Measurements from ENCODE around the gene GIGYF2. TPM values are rescaled to one million over a fixed set of nuclear protein-coding genes. Genes with fewer than 3 reads are reported as not detected.

The GIGYF2 gene
- polyA plus RNA-seq, 2 of the 4 experiments (the other 2 are of a cell fraction), result 31.2 to 46.3 TPM

GRCh38 chr2:232697807-232698110 is 628 bp downstream of the GIGYF2 start:
- no peak for FAIRE-seq
- Histone ChIP-seq H3K27ac (peak overlapping the region; percentile 93 to 97), H3K4me1 (peaks cover 29% of the 10 kb centered on the region), H3K4me2 (peak overlapping the region; percentile 77), H3K9me3 (no peaks in the 10 kb centered on the region), H3K4me3 (peak overlapping the region; percentile 85)
- WGBS (ENCODE audit: missing lambda C conversion rate), result 5% methylated on average over 11 of the region's 11 CpGs
- ChIA-PET CTCF (interaction anchor here (0.8 to 1.4 kb wide), 2 partner anchors 14 to 27 kb away, joined by 3 read pairs; no protein-coding TSS in a partner anchor), POLR2A (interaction anchor here (0.8 to 2.0 kb wide), 2 partner anchors 65 to 652 kb away, joined by 3 to 6 read pairs; partner anchors contain the start of gene EFHD1)
- ATAC-seq, result peak; percentile 51 to 55
- no peak for DNase-seq (ENCODE audit: low read depth in 1 of 2, low spot score in 1 of 2)
- TF ChIP-seq POLR2A (IDR thresholded peaks at IDR 0.05; ENCODE audit: low read length) (no peak), TFCP2L1 (CRISPR knock-in tag; IDR thresholded peaks at IDR 0.05) (no peak), EHF (CRISPR knock-in tag; IDR thresholded peaks at IDR 0.05) (no peak), ELK1 (IDR thresholded peaks at IDR 0.05; ENCODE audit: low read depth, low read length) (no peak), JUNB (IDR thresholded peaks at IDR 0.05) (no peak), MAFK (IDR thresholded peaks at IDR 0.05; ENCODE audit: partially characterized antibody) (no peak), HOXA7 (CRISPR knock-in tag; IDR thresholded peaks at IDR 0.05) (no peak)
- TF ChIP-seq, protein P1, sequence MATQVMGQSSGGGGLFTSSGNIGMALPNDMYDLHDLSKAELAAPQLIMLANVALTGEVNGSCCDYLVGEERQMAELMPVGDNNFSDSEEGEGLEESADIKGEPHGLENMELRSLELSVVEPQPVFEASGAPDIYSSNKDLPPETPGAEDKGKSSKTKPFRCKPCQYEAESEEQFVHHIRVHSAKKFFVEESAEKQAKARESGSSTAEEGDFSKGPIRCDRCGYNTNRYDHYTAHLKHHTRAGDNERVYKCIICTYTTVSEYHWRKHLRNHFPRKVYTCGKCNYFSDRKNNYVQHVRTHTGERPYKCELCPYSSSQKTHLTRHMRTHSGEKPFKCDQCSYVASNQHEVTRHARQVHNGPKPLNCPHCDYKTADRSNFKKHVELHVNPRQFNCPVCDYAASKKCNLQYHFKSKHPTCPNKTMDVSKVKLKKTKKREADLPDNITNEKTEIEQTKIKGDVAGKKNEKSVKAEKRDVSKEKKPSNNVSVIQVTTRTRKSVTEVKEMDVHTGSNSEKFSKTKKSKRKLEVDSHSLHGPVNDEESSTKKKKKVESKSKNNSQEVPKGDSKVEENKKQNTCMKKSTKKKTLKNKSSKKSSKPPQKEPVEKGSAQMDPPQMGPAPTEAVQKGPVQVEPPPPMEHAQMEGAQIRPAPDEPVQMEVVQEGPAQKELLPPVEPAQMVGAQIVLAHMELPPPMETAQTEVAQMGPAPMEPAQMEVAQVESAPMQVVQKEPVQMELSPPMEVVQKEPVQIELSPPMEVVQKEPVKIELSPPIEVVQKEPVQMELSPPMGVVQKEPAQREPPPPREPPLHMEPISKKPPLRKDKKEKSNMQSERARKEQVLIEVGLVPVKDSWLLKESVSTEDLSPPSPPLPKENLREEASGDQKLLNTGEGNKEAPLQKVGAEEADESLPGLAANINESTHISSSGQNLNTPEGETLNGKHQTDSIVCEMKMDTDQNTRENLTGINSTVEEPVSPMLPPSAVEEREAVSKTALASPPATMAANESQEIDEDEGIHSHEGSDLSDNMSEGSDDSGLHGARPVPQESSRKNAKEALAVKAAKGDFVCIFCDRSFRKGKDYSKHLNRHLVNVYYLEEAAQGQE (IDR thresholded peaks at IDR 0.05), result no peak

- Histone ChIP-seq H3K4me2 (peak overlapping the region; percentile 77), H3K9me3 (no peaks in the 10 kb centered on the region), H3K4me1 (peaks cover 29% of the 10 kb centered on the region), H3K27ac (peak overlapping the region in 1 of 2 experiments; percentile 5; a peak in 1 of 6 replicates), H3K4me3 (peak overlapping the region; percentile 85)
- ATAC-seq, result no peak
- DNase-seq (ENCODE audit: low read depth in 1 of 2, low spot score in 1 of 2), result no peak
- ChIA-PET CTCF (interaction anchor here (0.6 to 1.4 kb wide), 2 partner anchors 14 to 20 kb away, joined by 3 to 4 read pairs; no protein-coding TSS in a partner anchor), POLR2A (no interaction called here)
- FAIRE-seq, result no peak
- 59% methylated on average over 4 of the region's 4 CpGs for WGBS (ENCODE audit: missing lambda C conversion rate)
- TF ChIP-seq, protein P1 (IDR thresholded peaks at IDR 0.05), result no peak
- TF ChIP-seq ZFP36 (IDR thresholded peaks at IDR 0.05; ENCODE audit: borderline replicate concordance, partially characterized antibody), result no peak
- TF ChIP-seq GATA3 (IDR thresholded peaks at IDR 0.05; ENCODE audit: borderline replicate concordance), result no peak
- TF ChIP-seq SMC3 (IDR thresholded peaks at IDR 0.05), result no peak
- TF ChIP-seq, protein P2, sequence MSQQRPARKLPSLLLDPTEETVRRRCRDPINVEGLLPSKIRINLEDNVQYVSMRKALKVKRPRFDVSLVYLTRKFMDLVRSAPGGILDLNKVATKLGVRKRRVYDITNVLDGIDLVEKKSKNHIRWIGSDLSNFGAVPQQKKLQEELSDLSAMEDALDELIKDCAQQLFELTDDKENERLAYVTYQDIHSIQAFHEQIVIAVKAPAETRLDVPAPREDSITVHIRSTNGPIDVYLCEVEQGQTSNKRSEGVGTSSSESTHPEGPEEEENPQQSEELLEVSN (IDR thresholded peaks at IDR 0.05; ENCODE audit: borderline replicate concordance, low read depth), result no peak
- TF ChIP-seq, protein P3, sequence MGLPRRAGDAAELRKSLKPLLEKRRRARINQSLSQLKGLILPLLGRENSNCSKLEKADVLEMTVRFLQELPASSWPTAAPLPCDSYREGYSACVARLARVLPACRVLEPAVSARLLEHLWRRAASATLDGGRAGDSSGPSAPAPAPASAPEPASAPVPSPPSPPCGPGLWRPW (IDR thresholded peaks at IDR 0.05), result no peak
- no peak for TF ChIP-seq CBX2 (IDR thresholded peaks at IDR 0.05; ENCODE audit: borderline replicate concordance, low read depth)
- TF ChIP-seq FOSL2 (IDR thresholded peaks at IDR 0.05), result no peak
- TF ChIP-seq FOSL2 (CRISPR knock-in tag; IDR thresholded peaks at IDR 0.05), result no peak
- no peak for TF ChIP-seq FOXS1 (CRISPR knock-in tag; IDR thresholded peaks at IDR 0.05)
- no peak for TF ChIP-seq CEBPB (IDR thresholded peaks at IDR 0.05)
- TF ChIP-seq, protein P4, sequence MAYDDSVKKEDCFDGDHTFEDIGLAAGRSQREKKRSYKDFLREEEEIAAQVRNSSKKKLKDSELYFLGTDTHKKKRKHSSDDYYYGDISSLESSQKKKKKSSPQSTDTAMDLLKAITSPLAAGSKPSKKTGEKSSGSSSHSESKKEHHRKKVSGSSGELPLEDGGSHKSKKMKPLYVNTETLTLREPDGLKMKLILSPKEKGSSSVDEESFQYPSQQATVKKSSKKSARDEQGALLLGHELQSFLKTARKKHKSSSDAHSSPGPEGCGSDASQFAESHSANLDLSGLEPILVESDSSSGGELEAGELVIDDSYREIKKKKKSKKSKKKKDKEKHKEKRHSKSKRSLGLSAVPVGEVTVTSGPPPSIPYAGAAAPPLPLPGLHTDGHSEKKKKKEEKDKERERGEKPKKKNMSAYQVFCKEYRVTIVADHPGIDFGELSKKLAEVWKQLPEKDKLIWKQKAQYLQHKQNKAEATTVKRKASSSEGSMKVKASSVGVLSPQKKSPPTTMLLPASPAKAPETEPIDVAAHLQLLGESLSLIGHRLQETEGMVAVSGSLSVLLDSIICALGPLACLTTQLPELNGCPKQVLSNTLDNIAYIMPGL (CRISPR knock-in tag; IDR thresholded peaks at IDR 0.05; ENCODE audit: borderline replicate concordance), result no peak
- TF ChIP-seq MYC (IDR thresholded peaks at IDR 0.05; ENCODE audit: borderline replicate concordance, low read length), result no peak
- no peak for TF ChIP-seq JUN (IDR thresholded peaks at IDR 0.05)
- TF ChIP-seq EHMT2 (IDR thresholded peaks at IDR 0.05; ENCODE audit: low read depth), result no peak
- TF ChIP-seq CTCF (IDR thresholded peaks at IDR 0.05), result no peak
- no peak for TF ChIP-seq KDM5A (IDR thresholded peaks at IDR 0.05)
Measured at GRCh38 chr2:232698556-232699091, 1.5 kb downstream of the GIGYF2 start.

All from A549 (cell line).